Left cardiac atrium (tissue), 4 donors: ENCODE data around the gene LTBP1. TPM values are rescaled to one million over a fixed set of nuclear protein-coding genes. Genes with fewer than 3 reads are reported as not detected.
"Not testable (repeated sequence)": the region's sequence is repeated elsewhere in the genome, so short reads cannot be mapped to it uniquely, and the experiment has no call there.

Experiments
- ATAC-seq, 2 donors: fragments of 200-7000 bp; cut with Tn5 transposase; one replicate each; pipeline ENCODE4 v1.9.1; 2020; ENCODE audit warnings: mild to moderate bottlenecking in 2 of 2, moderate library complexity in 2 of 2
- DNase-seq: peaks from one replicate; pipeline ENCODE4 v3.0.0-alpha.2; 2020
- intact Hi-C, 2 donors: fragments of 100-400 bp; cut with DNase I; formaldehyde crosslinking; loops; one replicate each; pipeline versions ENCODE4 v1.14.1 to v1.15.1; 2022 to 2023
- total RNA-seq, 2 donors: library from RNA; stranded (reverse); fragmentation: NEBNext Ultra II Directional; extraction: Animal tissue kit (Norgen Biotek cat#: 25700); gene quantifications; one replicate each; pipeline ENCODE4 v1.2.1, GENCODE V29; 2021
- donor health status: DM: no; HTN: yes; CAD: no.
- donor health status: DM: no; HTN: yes; CAD: no; lungs with severe emphysema.
- donor health status: DM: yes; HTN: yes; CAD: no.
- donor health status: Dilated cardiomyopathy.

LTBP1 gene
- total RNA-seq, 2 donors from 2014 or later, result 121 to 160 TPM

DNA sequence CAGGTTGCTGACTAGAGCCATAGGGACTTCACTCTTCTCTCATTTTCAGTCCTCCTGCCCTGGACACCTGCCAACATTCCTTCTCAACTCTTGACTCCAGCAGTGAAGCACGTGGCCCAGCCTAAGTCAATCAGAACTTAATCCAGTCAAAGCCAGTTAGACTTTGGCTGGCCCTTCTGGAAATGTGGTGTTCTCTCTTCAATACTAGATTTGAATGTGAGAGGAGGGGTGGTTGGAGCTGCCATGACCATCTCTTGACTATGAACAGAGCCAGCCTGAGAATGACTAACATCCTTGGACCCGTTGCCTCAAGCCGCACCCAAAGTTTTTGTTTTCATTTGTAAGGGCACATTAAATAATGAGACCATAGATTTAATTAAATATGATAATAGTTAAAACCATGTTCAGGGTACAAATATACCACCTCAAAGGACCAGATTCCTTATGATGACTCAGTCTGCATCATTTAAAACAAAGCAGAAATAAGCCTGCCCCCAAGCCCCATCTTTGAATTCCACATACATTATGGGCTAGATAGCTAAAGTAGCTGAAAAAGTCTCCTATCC lies 480.0 kb downstream of the LTBP1 start:
- no peak for ATAC-seq

GRCh38 chr2:33430077-33430476 lies 483.3 kb downstream of the LTBP1 start:
- intact Hi-C loops, result no loop called here
- DNase-seq (no peak), ATAC-seq (no peak)

More for the DNA sequence above, 480.0 kb downstream of the LTBP1 start:
- intact Hi-C loops, result no loop called here
- DNase-seq, result peak; percentile 42

- intact Hi-C loops, result no loop called here
- ATAC-seq (no peak), DNase-seq (no peak)
Observed at GRCh38 chr2:33430856-33431255, 484.1 kb downstream of the LTBP1 start.

GRCh38 chr2:33432871-33433270 lies 486.1 kb downstream of the LTBP1 start:
- DNase-seq, result no peak
- intact Hi-C loops, result no loop called here
- ATAC-seq, result no peak

DNA sequence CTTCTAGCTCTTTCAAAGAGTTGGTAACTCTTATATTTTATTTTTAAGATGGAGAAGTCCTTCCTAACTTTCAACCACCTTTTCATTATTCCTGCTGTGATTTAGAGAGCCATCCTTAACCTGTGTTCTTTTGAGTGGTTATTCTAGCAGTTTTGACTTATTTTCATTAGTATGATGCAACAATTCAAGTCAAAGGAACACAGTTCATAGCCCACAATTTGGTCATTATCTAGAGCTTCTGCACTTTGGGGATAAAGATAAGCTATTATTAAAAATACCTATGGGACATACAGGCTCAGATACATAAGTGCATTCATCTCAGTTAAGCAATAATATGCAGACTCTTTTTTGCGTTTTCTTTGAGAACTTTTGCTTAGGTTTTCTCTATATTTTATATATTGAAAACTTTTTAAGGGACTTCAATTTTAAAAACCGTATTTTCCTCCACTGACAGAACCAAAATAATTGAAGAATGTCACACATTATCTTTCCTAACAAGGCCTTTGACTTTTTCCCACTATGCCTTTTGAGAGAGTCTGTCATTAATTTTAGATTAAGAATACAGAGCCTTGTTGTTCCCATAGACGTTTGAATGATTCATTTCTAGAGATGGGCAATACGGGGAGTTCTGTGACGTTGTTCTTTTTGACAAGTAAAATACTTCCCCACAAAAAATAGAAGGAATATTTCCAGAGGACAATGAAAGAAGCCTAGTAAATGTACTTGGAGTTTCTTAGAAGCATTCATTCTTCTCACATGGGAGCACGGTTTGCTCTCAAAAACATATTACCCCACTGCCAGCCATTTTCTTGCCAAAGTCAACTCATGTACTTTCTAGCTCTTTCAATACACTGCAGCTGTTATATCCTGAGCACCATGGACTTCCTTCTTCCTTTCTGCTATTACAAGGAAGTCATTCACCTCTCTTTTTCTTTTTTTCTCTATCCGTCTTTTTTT lies 486.8 kb downstream of the LTBP1 start:
- DNase-seq (no peak), ATAC-seq (peak; percentile 76 to 89)
- intact Hi-C loops, result no loop called here

DNA sequence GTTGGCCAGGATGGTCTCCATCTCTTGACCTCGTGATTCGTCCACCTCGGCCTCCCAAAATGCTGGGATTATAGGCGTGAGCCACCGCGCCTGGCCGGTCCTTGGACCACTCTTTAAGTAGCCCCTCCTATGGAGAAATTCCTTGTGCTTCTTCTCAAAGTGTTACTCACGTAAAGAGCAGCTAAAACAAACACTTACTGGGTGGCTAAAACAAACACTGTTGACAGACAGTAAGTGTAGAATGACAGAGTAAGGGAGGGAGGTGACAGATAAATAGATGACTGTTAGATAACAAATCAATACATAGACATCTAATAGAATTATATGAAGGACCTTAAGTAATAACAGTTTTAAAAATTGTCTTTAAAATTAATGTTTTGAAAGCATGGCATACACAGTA lies 488.8 kb downstream of the LTBP1 start:
- no peak for ATAC-seq
- intact Hi-C loops, result no loop called here
- DNase-seq, result no peak

GRCh38 chr2:33436083-33436482 lies 489.3 kb downstream of the LTBP1 start:
- intact Hi-C loops, result no loop called here
- ATAC-seq (no peak), DNase-seq (no peak)

GRCh38 chr2:33437297-33437696 lies 490.5 kb downstream of the LTBP1 start:
- intact Hi-C loops, result no loop called here
- no peak for ATAC-seq

DNA sequence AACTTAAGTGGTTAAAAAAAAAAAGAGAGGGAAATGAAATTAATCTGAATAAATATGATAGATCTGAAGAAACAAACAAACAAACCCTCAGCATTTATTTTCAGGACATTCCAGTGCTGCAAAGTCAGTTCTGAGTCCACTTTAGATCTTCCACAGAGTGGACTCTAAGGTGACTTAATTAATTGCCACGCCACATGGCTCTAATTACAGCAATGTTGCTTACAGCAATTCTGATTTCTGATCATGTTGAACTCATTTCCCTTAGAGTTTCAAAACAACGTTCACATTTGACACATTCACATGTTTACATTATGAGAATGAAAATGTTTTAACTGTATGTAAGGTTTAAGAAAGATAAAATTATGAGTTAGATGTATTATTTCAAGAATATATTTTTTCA lies 491.1 kb downstream of the LTBP1 start:
- DNase-seq (no peak), ATAC-seq (no peak)
- intact Hi-C loops, result no loop called here

More at GRCh38 chr2:33437297-33437696, 490.5 kb downstream of the LTBP1 start:
- no peak for DNase-seq

DNA sequence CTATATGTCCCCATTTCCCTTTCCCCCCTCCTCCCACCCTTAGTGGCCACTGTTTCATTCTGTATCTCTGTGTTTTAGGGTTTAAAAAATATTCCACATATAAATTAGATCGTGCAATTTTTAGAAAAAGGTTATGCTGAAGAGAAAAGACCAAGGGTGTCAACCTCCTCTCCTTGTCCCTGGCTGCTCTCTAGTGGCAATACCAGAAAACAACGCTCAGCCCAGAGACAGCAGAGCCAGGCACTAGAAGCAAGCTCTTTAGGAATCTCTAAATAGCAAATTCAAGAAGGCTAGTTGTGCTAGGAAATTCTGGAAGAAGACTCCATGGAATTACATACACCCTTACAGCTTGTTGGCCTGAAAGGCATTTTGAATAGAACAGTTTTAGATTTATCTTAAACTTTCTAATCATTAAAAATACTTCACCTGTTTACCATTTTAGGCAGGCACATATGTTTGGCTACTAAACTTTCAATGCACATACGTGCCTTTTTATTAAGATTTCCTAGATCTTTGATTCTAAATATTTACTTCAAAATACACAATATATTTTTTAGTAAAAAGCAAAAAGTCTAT lies 494.6 kb downstream of the LTBP1 start:
- intact Hi-C loops, result loop anchor here in 1 of 2 donors (10.0 kb wide), 2 partner anchors 407 to 667 kb away; no protein-coding TSS in a partner anchor
- peak; percentile 82 for ATAC-seq
- peak; percentile 28 for DNase-seq

GRCh38 chr2:33442052-33442451 lies 495.3 kb downstream of the LTBP1 start:
- intact Hi-C loops, result loop anchor here in 1 of 2 donors (10.0 kb wide), 2 partner anchors 407 to 667 kb away; no protein-coding TSS in a partner anchor
- DNase-seq, ATAC-seq: not testable (repeated sequence)

DNA sequence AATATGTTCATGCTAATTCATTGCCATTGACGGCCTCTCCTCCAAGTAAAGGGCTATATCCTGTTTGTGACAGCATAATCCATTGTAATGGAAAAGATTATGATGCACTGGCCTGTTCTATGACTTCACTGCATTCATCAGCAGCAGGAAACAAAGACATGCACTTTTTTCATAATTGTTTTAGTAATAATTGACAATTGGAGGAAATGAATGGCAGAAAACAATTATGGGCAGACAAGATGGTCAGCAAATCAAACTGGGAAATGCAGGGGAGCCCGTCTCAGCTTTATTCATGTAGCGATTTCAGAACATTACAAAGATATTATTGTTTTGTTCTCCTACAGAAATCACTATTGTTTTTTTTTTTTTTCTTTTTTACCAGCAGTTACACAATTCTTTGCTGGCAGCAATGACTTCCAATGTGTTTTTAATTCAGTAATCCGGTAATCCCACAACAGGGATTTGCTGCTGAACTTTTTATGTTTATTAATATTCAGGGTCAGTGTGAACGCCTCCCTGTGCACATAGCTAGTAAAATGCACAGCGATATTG lies 495.9 kb downstream of the LTBP1 start:
- intact Hi-C loops, result loop anchor here in 1 of 2 donors (10.0 kb wide), 2 partner anchors 408 to 668 kb away; no protein-coding TSS in a partner anchor
- DNase-seq, result no peak
- ATAC-seq, result peak in 1 of 2 donors; percentile 35

DNA sequence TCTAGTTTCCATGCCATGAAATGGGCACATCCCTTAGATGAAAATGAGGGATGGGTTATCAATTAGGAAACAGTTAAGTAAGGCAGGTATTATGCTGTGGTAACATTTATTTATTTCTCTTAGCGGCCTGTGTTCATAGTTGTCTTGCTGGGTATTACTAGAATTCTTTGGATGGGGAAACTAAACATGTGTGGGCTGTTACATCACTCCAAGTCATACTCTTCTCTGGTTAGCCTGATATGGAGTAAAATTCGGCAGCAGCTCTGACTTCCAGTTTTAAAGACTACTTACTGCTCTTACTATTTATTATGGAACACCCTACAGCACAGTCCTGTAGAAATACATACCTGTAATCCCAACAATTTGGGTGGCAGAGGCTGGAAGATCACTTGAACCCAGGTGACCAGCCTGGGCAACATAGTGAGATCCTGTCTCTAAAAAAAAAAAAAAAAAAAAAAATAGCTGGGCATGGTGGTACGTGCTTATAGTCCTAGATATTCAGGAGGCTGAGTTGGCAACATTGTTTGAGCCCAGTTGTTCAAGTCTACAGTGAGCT lies 496.6 kb downstream of the LTBP1 start:
- DNase-seq (no peak), ATAC-seq (peak; percentile 41 to 62)
- intact Hi-C loops, result loop anchor here in 1 of 2 donors (10.0 kb wide), 2 partner anchors 409 to 669 kb away; no protein-coding TSS in a partner anchor

GRCh38 chr2:33444967-33445366 lies 498.2 kb downstream of the LTBP1 start:
- intact Hi-C loops, result loop anchor here in 1 of 2 donors (10.0 kb wide), 2 partner anchors 410 to 670 kb away; no protein-coding TSS in a partner anchor
- ATAC-seq (peak; percentile 38 to 48), DNase-seq (no peak)

DNA sequence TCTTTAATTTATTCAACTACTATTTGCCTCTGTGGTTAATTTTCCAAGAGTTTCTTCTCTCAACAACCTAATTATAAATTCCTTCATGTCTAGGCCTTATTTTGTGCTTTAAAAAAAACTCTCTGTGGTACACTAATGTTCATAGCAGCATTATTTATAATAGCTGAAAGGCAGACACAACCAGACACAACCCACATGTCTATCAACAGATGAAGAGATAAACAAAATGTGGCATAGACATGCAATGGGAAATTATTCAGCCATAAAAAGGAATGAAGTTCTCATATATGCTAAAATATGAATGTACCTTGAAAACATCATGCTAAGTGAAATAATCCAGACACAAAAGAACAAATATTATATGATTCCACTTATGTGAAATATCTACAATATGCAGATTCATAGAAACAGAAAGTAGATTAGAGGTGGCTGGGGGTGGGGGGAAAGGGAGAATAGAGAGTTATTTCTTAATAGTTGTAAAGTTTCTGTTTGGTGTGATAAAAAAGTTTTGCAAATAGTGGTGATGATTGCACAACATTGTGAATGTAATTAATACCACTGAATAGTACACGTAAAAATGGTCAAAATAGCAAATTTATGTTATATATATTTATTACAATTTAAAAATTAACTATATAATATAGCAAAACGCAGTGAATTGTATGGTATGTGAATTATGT lies 501.6 kb downstream of the LTBP1 start:
- intact Hi-C loops, result loop anchor here in 1 of 2 donors (10.0 kb wide), 2 partner anchors 414 to 674 kb away; no protein-coding TSS in a partner anchor
- ATAC-seq, result no peak
- DNase-seq, result no peak
